PC-3 (cell line): ENCODE results near the gene CRISPLD2.

Experiments used
- CTCF ChIP-seq: fragments of 300-600 bp; sonication (generic); conservative IDR thresholded peaks from 2 replicates; pipeline ENCODE4 v1.5.1; 2017; ENCODE audit warnings: antibody characterized with exemption, low read depth, mild to moderate bottlenecking, low read length
- EZH2 ChIP-seq: fragments of 300-600 bp; sonication (generic); IDR thresholded peaks from one replicate; pipeline ENCODE4 v1.6.1; 2017; ENCODE audit warnings: antibody characterized with exemption, mild to moderate bottlenecking, low read length; ENCODE audit not compliant: unreplicated experiment

- TF ChIP-seq CTCF (no peak), EZH2 (no peak)
These were observed 35.0 kb downstream of the CRISPLD2 start for GRCh38 chr16:84854759-84855158.
